ENCODE data around the gene PCSK9.

- no peak for TF ChIP-seq POLR2A (IDR thresholded peaks at IDR 0.05)
- TF ChIP-seq CTCF (IDR thresholded peaks at IDR 0.05) = no peak
- TF ChIP-seq EP300 (IDR thresholded peaks at IDR 0.05) = no peak
Measured at GRCh38 chr1:54995013-54995760, 44.2 kb upstream of the PCSK9 start.
